H1 (cell line): ENCODE measurements around the gene TBC1D13. TPM values are rescaled to one million over a fixed set of nuclear protein-coding genes. Genes with fewer than 3 reads are reported as not detected.

Experiments used
- ATF3 ChIP-seq: IDR thresholded peaks from 2 replicates; pipeline ENCODE4 v1.6.1; 2011; ENCODE audit warnings: low read depth, mild to moderate bottlenecking, low read length; ENCODE audit not compliant: insufficient read depth
- CHD2 ChIP-seq: IDR thresholded peaks from 2 replicates; pipeline ENCODE4 v1.6.1; 2012; ENCODE audit warnings: low read length, improper control_type of control experiment
- CTCF ChIP-seq, 3 experiments: IDR thresholded peaks; 1 replicate in 2 of 3; 2 replicates in 1 of 3; pipeline versions ENCODE4 v1.5.1 to v1.6.1; 2011; ENCODE audit warnings: low read length in 3 of 3, mild to moderate bottlenecking in 3 of 3, inconsistent platforms in 2 of 3, low read depth in 1 of 3, moderate library complexity in 1 of 3; ENCODE audit not compliant: insufficient read depth in 1 of 3; ENCODE audit errors: control extremely low read depth in 1 of 3
- RXRA ChIP-seq: IDR thresholded peaks from 2 replicates; pipeline ENCODE4 v1.6.1; 2011; ENCODE audit warnings: low read depth, mild to moderate bottlenecking, low read length, moderate library complexity; ENCODE audit not compliant: insufficient read depth
- SIRT6 ChIP-seq: IDR thresholded peaks from one replicate; pipeline ENCODE4 v1.7.1; 2012; ENCODE audit warnings: low read length, inconsistent platforms
- SP1 ChIP-seq: IDR thresholded peaks from 2 replicates; pipeline ENCODE4 v1.6.1; 2011; ENCODE audit warnings: low read depth, low read length
- polyA plus RNA-seq, 7 experiments: library from polyadenylated mRNA; depleted of rRNA in 3 of 7; stranded (reverse) in 5 of 7; unstranded in 2 of 7; fragments of >200 nt in 5 of 7; fragments of 200-250 nt in 2 of 7; gene quantifications; 1 replicate in 5 of 7; 2 replicates in 1 of 7; 4 replicates in 1 of 7; pipeline versions ENCODE4 v1.2.1 to v1.2.3, GENCODE V29; 2011 to 2013; ENCODE audit warnings: missing spikeins in 2 of 7, mixed read lengths in 2 of 7
- total RNA-seq: library from RNA; stranded (reverse); fragmentation: NEBNext Ultra II Directional; extraction: Animal tissue kit (Norgen Biotek cat#: 25700); gene quantifications from 2 replicates; pipeline ENCODE4 v1.2.1, GENCODE V29; 2021
- TF ChIP-seq, protein P1 (sequence below): fragments of 300-600 bp; sonication (generic); IDR thresholded peaks from 2 replicates; pipeline ENCODE4 v1.7.1; 2012; ENCODE audit warnings: low read length, moderate library complexity, mild to moderate bottlenecking, inconsistent platforms; ENCODE audit not compliant: insufficient replicate concordance
- TF ChIP-seq, protein P2 (sequence below): IDR thresholded peaks from 2 replicates; pipeline ENCODE4 v1.6.1; 2012; ENCODE audit warnings: inconsistent platforms

The TBC1D13 gene
- total and polyA plus RNA-seq, 2 of the 8 experiments (the other 6 are each of a cell fraction or from before 2014, with no cell fraction given), result 21.3 to 24.7 TPM

DNA sequence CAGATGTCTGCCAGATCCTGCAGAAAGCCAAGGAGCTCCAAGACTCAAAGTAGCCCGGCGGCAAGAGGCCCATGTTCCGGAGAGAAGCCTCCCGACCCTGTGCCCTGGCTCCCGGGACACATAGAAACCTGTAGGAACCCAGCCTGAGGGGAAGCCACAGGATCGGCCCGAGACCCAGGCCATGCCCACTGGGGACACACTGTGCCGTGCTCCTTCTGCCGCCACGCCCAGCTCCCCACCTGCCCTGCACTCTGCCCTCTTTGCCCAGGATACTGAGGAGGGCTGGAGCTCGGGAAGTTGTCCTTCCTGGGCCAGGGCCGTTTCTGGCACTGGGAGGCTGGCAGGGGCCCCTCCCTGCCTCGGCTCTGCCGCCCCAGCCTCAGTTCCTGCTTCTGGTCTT is 20.8 kb downstream of the TBC1D13 start (continued):
- TF ChIP-seq, protein P1, sequence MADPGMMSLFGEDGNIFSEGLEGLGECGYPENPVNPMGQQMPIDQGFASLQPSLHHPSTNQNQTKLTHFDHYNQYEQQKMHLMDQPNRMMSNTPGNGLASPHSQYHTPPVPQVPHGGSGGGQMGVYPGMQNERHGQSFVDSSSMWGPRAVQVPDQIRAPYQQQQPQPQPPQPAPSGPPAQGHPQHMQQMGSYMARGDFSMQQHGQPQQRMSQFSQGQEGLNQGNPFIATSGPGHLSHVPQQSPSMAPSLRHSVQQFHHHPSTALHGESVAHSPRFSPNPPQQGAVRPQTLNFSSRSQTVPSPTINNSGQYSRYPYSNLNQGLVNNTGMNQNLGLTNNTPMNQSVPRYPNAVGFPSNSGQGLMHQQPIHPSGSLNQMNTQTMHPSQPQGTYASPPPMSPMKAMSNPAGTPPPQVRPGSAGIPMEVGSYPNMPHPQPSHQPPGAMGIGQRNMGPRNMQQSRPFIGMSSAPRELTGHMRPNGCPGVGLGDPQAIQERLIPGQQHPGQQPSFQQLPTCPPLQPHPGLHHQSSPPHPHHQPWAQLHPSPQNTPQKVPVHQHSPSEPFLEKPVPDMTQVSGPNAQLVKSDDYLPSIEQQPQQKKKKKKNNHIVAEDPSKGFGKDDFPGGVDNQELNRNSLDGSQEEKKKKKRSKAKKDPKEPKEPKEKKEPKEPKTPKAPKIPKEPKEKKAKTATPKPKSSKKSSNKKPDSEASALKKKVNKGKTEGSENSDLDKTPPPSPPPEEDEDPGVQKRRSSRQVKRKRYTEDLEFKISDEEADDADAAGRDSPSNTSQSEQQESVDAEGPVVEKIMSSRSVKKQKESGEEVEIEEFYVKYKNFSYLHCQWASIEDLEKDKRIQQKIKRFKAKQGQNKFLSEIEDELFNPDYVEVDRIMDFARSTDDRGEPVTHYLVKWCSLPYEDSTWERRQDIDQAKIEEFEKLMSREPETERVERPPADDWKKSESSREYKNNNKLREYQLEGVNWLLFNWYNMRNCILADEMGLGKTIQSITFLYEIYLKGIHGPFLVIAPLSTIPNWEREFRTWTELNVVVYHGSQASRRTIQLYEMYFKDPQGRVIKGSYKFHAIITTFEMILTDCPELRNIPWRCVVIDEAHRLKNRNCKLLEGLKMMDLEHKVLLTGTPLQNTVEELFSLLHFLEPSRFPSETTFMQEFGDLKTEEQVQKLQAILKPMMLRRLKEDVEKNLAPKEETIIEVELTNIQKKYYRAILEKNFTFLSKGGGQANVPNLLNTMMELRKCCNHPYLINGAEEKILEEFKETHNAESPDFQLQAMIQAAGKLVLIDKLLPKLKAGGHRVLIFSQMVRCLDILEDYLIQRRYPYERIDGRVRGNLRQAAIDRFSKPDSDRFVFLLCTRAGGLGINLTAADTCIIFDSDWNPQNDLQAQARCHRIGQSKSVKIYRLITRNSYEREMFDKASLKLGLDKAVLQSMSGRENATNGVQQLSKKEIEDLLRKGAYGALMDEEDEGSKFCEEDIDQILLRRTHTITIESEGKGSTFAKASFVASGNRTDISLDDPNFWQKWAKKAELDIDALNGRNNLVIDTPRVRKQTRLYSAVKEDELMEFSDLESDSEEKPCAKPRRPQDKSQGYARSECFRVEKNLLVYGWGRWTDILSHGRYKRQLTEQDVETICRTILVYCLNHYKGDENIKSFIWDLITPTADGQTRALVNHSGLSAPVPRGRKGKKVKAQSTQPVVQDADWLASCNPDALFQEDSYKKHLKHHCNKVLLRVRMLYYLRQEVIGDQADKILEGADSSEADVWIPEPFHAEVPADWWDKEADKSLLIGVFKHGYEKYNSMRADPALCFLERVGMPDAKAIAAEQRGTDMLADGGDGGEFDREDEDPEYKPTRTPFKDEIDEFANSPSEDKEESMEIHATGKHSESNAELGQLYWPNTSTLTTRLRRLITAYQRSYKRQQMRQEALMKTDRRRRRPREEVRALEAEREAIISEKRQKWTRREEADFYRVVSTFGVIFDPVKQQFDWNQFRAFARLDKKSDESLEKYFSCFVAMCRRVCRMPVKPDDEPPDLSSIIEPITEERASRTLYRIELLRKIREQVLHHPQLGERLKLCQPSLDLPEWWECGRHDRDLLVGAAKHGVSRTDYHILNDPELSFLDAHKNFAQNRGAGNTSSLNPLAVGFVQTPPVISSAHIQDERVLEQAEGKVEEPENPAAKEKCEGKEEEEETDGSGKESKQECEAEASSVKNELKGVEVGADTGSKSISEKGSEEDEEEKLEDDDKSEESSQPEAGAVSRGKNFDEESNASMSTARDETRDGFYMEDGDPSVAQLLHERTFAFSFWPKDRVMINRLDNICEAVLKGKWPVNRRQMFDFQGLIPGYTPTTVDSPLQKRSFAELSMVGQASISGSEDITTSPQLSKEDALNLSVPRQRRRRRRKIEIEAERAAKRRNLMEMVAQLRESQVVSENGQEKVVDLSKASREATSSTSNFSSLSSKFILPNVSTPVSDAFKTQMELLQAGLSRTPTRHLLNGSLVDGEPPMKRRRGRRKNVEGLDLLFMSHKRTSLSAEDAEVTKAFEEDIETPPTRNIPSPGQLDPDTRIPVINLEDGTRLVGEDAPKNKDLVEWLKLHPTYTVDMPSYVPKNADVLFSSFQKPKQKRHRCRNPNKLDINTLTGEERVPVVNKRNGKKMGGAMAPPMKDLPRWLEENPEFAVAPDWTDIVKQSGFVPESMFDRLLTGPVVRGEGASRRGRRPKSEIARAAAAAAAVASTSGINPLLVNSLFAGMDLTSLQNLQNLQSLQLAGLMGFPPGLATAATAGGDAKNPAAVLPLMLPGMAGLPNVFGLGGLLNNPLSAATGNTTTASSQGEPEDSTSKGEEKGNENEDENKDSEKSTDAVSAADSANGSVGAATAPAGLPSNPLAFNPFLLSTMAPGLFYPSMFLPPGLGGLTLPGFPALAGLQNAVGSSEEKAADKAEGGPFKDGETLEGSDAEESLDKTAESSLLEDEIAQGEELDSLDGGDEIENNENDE, result no peak
- TF ChIP-seq SIRT6 (no peak), RXRA (no peak), CHD2 (no peak), SP1 (no peak), ATF3 (no peak), CTCF (IDR thresholded peaks at IDR 0.05; ENCODE audit: control extremely low read depth in 1 of 3, insufficient read depth in 1 of 3, low read depth in 1 of 3, low read length in 3 of 3) (no peak)
- TF ChIP-seq, protein P2, sequence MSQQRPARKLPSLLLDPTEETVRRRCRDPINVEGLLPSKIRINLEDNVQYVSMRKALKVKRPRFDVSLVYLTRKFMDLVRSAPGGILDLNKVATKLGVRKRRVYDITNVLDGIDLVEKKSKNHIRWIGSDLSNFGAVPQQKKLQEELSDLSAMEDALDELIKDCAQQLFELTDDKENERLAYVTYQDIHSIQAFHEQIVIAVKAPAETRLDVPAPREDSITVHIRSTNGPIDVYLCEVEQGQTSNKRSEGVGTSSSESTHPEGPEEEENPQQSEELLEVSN, result no peak
